ENCODE measurements around the gene CAMK1G.

- TF ChIP-seq POLR2A (IDR thresholded peaks at IDR 0.05; ENCODE audit: low read depth, low read length) = no peak
- no peak for TF ChIP-seq POLR2AphosphoS5 (IDR thresholded peaks at IDR 0.05; ENCODE audit: low read depth, low read length)
Measured at GRCh38 chr1:209633335-209633997, 50.0 kb downstream of the CAMK1G start.
